H1 (cell line): Measurements from ENCODE around the gene PLXNA4. TPM values are rescaled to one million over a fixed set of nuclear protein-coding genes. Genes with fewer than 3 reads are reported as not detected.

Experiments used
- CTCF ChIA-PET: fragments of 300-600 bp; sonication (Branson Sonifier 250); formaldehyde crosslinking; loops from one replicate; lab custom pipeline; 2021; ENCODE audit not compliant: partially characterized antibody; lab: Charles Lee
- POLR2A ChIA-PET: fragments of 300-600 bp; sonication (Branson Sonifier 250); formaldehyde crosslinking; loops from one replicate; lab custom pipeline; 2021; ENCODE audit warnings: inconsistent platforms; ENCODE audit not compliant: partially characterized antibody; lab: Charles Lee
- DNase-seq, 2 experiments: peaks; one replicate each; pipeline versions ENCODE4 v3.0.0 to v3.0.0-alpha.2; 2010 to 2022; ENCODE audit warnings: low spot score in 2 of 2, low read depth in 1 of 2, mixed read lengths in 1 of 2
- FAIRE-seq: peaks from 2 replicates; lab custom pipeline; 2011; peaks lifted over from hg19 to GRCh38; lab: Jason Lieb, UNC
- H2AFZ ChIP-seq: 2 replicates; pipeline ENCODE4 v1.8.1; 2012; ENCODE audit warnings: low read length, inconsistent platforms
- H2AK5ac ChIP-seq: 2 replicates; pipeline ENCODE4 v1.6.1; 2013; ENCODE audit warnings: low read depth, low read length
- H2BK120ac ChIP-seq: replicated peaks from 2 replicates; pipeline ENCODE3; 2013; ENCODE audit warnings: low read depth, low read length, inconsistent platforms
- H2BK12ac ChIP-seq: 2 replicates; pipeline ENCODE4 v1.6.1; 2013; ENCODE audit warnings: low read depth, low read length
- H2BK15ac ChIP-seq: 2 replicates; pipeline ENCODE4 v1.6.1; 2013; ENCODE audit warnings: low read length
- H2BK20ac ChIP-seq: 2 replicates; pipeline ENCODE4 v1.6.1; 2013; ENCODE audit warnings: low read length
- H2BK5ac ChIP-seq: 2 replicates; pipeline ENCODE4 v1.6.1; 2013; ENCODE audit warnings: low read depth, low read length
- H3K14ac ChIP-seq: 2 replicates; pipeline ENCODE4 v1.6.1; 2013; ENCODE audit warnings: inconsistent platforms; ENCODE audit not compliant: insufficient read length
- H3K18ac ChIP-seq: 2 replicates; pipeline ENCODE4 v1.6.1; 2013; ENCODE audit warnings: low read length; ENCODE audit errors: extremely low read depth
- H3K23ac ChIP-seq: 2 replicates; pipeline ENCODE4 v1.6.1; 2013; ENCODE audit warnings: inconsistent platforms; ENCODE audit not compliant: insufficient read length
- H3K23me2 ChIP-seq: 2 replicates; pipeline ENCODE4 v1.6.1; 2013; ENCODE audit warnings: low read depth, low read length
- H3K27ac ChIP-seq: 2 replicates; pipeline ENCODE4 v1.6.1; 2011; ENCODE audit warnings: low read depth, low read length, inconsistent platforms
- H3K27me3 ChIP-seq, 4 experiments: replicated peaks in 1 of 4; 1 replicate in 1 of 4; 2 replicates in 3 of 4; pipeline versions ENCODE4 v1.6.1 to v1.8.1; 2011 to 2013; ENCODE audit warnings: low read length in 3 of 4, mild to moderate bottlenecking in 3 of 4, inconsistent platforms in 2 of 4, mixed read lengths in 2 of 4, moderate library complexity in 1 of 4; ENCODE audit not compliant: control insufficient read depth in 3 of 4, insufficient read depth in 3 of 4; ENCODE audit errors: extremely low read depth in 1 of 4
- H3K36me3 ChIP-seq, 4 experiments: 2 replicates each; pipeline versions ENCODE4 v1.6.1 to v1.8.1; 2011 to 2013; ENCODE audit warnings: mild to moderate bottlenecking in 4 of 4, low read length in 3 of 4, moderate library complexity in 2 of 4, control low read depth in 1 of 4, inconsistent platforms in 1 of 4; ENCODE audit not compliant: insufficient read depth in 4 of 4, control insufficient read depth in 2 of 4
- H3K4ac ChIP-seq: replicated peaks from 2 replicates; pipeline ENCODE3; 2013; ENCODE audit warnings: low read length, low read depth, mixed read lengths, inconsistent platforms; ENCODE audit not compliant: insufficient read length
- H3K4me1 ChIP-seq, 4 experiments: replicated peaks in 1 of 4; 1 replicate in 1 of 4; 2 replicates in 3 of 4; pipeline versions ENCODE4 v1.6.1 to v1.8.1; 2011 to 2013; ENCODE audit warnings: low read length in 3 of 4, inconsistent platforms in 2 of 4, mixed read lengths in 1 of 4; ENCODE audit not compliant: insufficient read depth in 4 of 4, control insufficient read depth in 3 of 4
- H3K4me2 ChIP-seq, 2 experiments: 2 replicates each; pipeline versions ENCODE4 v1.6.1 to v1.8.1; 2011 to 2013; ENCODE audit warnings: low read depth in 2 of 2, low read length in 2 of 2, control low read depth in 1 of 2, inconsistent platforms in 1 of 2, mild to moderate bottlenecking in 1 of 2; ENCODE audit not compliant: insufficient read depth in 1 of 2
- H3K4me3 ChIP-seq, 4 experiments: fragments of 200-600, 300-600 bp in 1 of 4; sonication (generic), shearing (Covaris generic), sonication (Bioruptor Twin) in 1 of 4; 2 replicates each; pipeline versions ENCODE4 v1.5.1 to v1.8.1; 2011 to 2016; ENCODE audit warnings: low read length in 4 of 4, low read depth in 3 of 4, control low read depth in 2 of 4, inconsistent platforms in 2 of 4, mild to moderate bottlenecking in 2 of 4, mixed read lengths in 1 of 4, moderate library complexity in 1 of 4; ENCODE audit not compliant: insufficient read depth in 2 of 4; ENCODE audit errors: extremely low read depth in 1 of 4
- H3K56ac ChIP-seq: replicated peaks from 2 replicates; pipeline ENCODE3; 2013; ENCODE audit warnings: low read depth, mild to moderate bottlenecking, mixed read lengths, low read length, inconsistent platforms; ENCODE audit not compliant: insufficient read length
- H3K79me1 ChIP-seq: 2 replicates; pipeline ENCODE4 v1.6.1; 2013; ENCODE audit warnings: low read depth, low read length, control low read depth
- H3K79me2 ChIP-seq, 2 experiments: 2 replicates each; pipeline versions ENCODE4 v1.6.1 to v1.8.1; 2012 to 2013; ENCODE audit warnings: low read length in 2 of 2, mild to moderate bottlenecking in 2 of 2, inconsistent platforms in 1 of 2; ENCODE audit not compliant: insufficient read depth in 2 of 2, control insufficient read depth in 1 of 2
- H3K9ac ChIP-seq, 4 experiments: replicated peaks in 1 of 4; 1 replicate in 1 of 4; 2 replicates in 3 of 4; pipeline versions ENCODE4 v1.6.1 to v1.8.1; 2011 to 2013; ENCODE audit warnings: low read depth in 3 of 4, low read length in 3 of 4, control low read depth in 2 of 4, mild to moderate bottlenecking in 2 of 4, moderate library complexity in 2 of 4, inconsistent platforms in 1 of 4; ENCODE audit errors: extremely low read depth in 1 of 4
- H3K9me3 ChIP-seq, 2 experiments: 2 replicates each; pipeline versions ENCODE4 v1.6.1 to v1.8.1; 2012 to 2013; ENCODE audit warnings: mild to moderate bottlenecking in 2 of 2, moderate library complexity in 2 of 2, control low read depth in 1 of 2, inconsistent platforms in 1 of 2, low read depth in 1 of 2, low read length in 1 of 2, mixed read lengths in 1 of 2; ENCODE audit not compliant: insufficient read depth in 2 of 2
- H4K20me1 ChIP-seq, 2 experiments: replicated peaks in 1 of 2; 2 replicates each; pipeline versions ENCODE3 to v1.8.1; 2011 to 2013; ENCODE audit warnings: inconsistent platforms in 2 of 2, low read length in 2 of 2, mild to moderate bottlenecking in 1 of 2; ENCODE audit not compliant: insufficient read depth in 2 of 2, control insufficient read depth in 1 of 2
- H4K5ac ChIP-seq: 2 replicates; pipeline ENCODE4 v1.6.1; 2013; ENCODE audit warnings: low read length, low read depth, mixed read lengths, inconsistent platforms; ENCODE audit not compliant: insufficient read length
- H4K8ac ChIP-seq: 2 replicates; pipeline ENCODE4 v1.8.0; 2013; ENCODE audit warnings: mild to moderate bottlenecking, moderate library complexity, low read length, inconsistent platforms; ENCODE audit not compliant: insufficient read depth; ENCODE audit errors: extremely low read depth
- H4K91ac ChIP-seq: replicated peaks from 2 replicates; pipeline ENCODE3; 2013; ENCODE audit warnings: low read length, mixed read lengths, inconsistent platforms; ENCODE audit not compliant: insufficient read length
- ASH2L ChIP-seq: fragments of 200-600, 300-600 bp; sonication (generic); IDR thresholded peaks from one replicate; pipeline ENCODE4 v1.7.1; 2017; ENCODE audit warnings: low read length
- BCL11A ChIP-seq, 2 experiments: IDR thresholded peaks; one replicate each; pipeline ENCODE4 v1.6.1; 2011; ENCODE audit warnings: low read depth in 2 of 2, low read length in 2 of 2, mild to moderate bottlenecking in 2 of 2
- BRCA1 ChIP-seq: IDR thresholded peaks from 2 replicates; pipeline ENCODE4 v1.6.1; 2012; ENCODE audit warnings: low read depth, low read length, improper control_type of control experiment
- EGR1 ChIP-seq: IDR thresholded peaks from 2 replicates; pipeline ENCODE4 v1.6.1; 2011; ENCODE audit warnings: low read depth, low read length, borderline replicate concordance
- EP300 ChIP-seq, 2 experiments: IDR thresholded peaks; 1 replicate in 1 of 2; 2 replicates in 1 of 2; pipeline ENCODE4 v1.6.1; 2011 to 2012; ENCODE audit warnings: low read depth in 2 of 2, low read length in 2 of 2, mild to moderate bottlenecking in 2 of 2, borderline replicate concordance in 1 of 2, inconsistent platforms in 1 of 2, moderate library complexity in 1 of 2
- EZH2 ChIP-seq: fragments of 200-600 bp; sonication (generic); IDR thresholded peaks from 2 replicates; pipeline ENCODE4 v1.7.1; 2012; ENCODE audit warnings: low read depth, mild to moderate bottlenecking, moderate library complexity, low read length, inconsistent platforms; ENCODE audit not compliant: severe bottlenecking
- JUN ChIP-seq: IDR thresholded peaks from 2 replicates; pipeline ENCODE4 v1.6.1; 2011; ENCODE audit warnings: low read depth, mild to moderate bottlenecking, improper control_type of control experiment, low read length
- JUND ChIP-seq: IDR thresholded peaks from 2 replicates; pipeline ENCODE4 v1.6.1; 2011; ENCODE audit warnings: mild to moderate bottlenecking, improper control_type of control experiment, low read length
- MAFK ChIP-seq: IDR thresholded peaks from 2 replicates; pipeline ENCODE4 v1.6.1; 2012; ENCODE audit warnings: low read depth, mild to moderate bottlenecking, improper control_type of control experiment, low read length
- NRF1 ChIP-seq: IDR thresholded peaks from 2 replicates; pipeline ENCODE4 v1.6.1; 2011; ENCODE audit warnings: mild to moderate bottlenecking, low read depth, low read length, improper control_type of control experiment
- POU5F1 ChIP-seq: IDR thresholded peaks from 2 replicates; pipeline ENCODE4 v1.6.1; 2011; ENCODE audit warnings: low read depth, mild to moderate bottlenecking, low read length, moderate library complexity
- RXRA ChIP-seq: IDR thresholded peaks from 2 replicates; pipeline ENCODE4 v1.6.1; 2011; ENCODE audit warnings: low read depth, mild to moderate bottlenecking, low read length, moderate library complexity; ENCODE audit not compliant: insufficient read depth
- SIRT6 ChIP-seq: IDR thresholded peaks from one replicate; pipeline ENCODE4 v1.7.1; 2012; ENCODE audit warnings: low read length, inconsistent platforms
- SUZ12 ChIP-seq: fragments of 200-600 bp; sonication (generic); IDR thresholded peaks from 2 replicates; pipeline ENCODE4 v1.6.1; 2012; ENCODE audit warnings: mild to moderate bottlenecking, inconsistent platforms, low read length, moderate library complexity, mixed read lengths
- TCF12 ChIP-seq: IDR thresholded peaks from 2 replicates; pipeline ENCODE4 v1.6.1; 2011; ENCODE audit warnings: low read depth, mild to moderate bottlenecking, low read length
- WGBS, 2 experiments: shearing (Covaris generic) in 1 of 2; methylation state at CpG; one replicate each; pipeline versions ENCODE4 v1.1.6 to v1.1.7; 2013 to 2015; ENCODE audit warnings: low lambda C conversion rate in 2 of 2, mixed read lengths in 2 of 2, inconsistent platforms in 1 of 2, low coverage in 1 of 2, missing lambda C conversion rate in 1 of 2; ENCODE audit not compliant: insufficient replicate concordance in 2 of 2, insufficient coverage in 1 of 2, insufficient read length in 1 of 2; ENCODE audit errors: extremely low coverage in 1 of 2, missing lambda C conversion rate in 1 of 2; 5-methylcytosine and 5-hydroxymethylcytosine counted together
- polyA plus RNA-seq, 7 experiments: library from polyadenylated mRNA; depleted of rRNA in 3 of 7; stranded (reverse) in 5 of 7; unstranded in 2 of 7; fragments of >200 nt in 5 of 7; fragments of 200-250 nt in 2 of 7; gene quantifications; 1 replicate in 5 of 7; 2 replicates in 1 of 7; 4 replicates in 1 of 7; pipeline versions ENCODE4 v1.2.1 to v1.2.3, GENCODE V29; 2011 to 2013; ENCODE audit warnings: missing spikeins in 2 of 7, mixed read lengths in 2 of 7
- total RNA-seq: library from RNA; stranded (reverse); fragmentation: NEBNext Ultra II Directional; extraction: Animal tissue kit (Norgen Biotek cat#: 25700); gene quantifications from 2 replicates; pipeline ENCODE4 v1.2.1, GENCODE V29; 2021

PLXNA4 gene
- total and polyA plus RNA-seq, 2 of the 8 experiments (the other 6 are each of a cell fraction or from before 2014, with no cell fraction given): 0.76 to 0.79 TPM

- H2BK20ac ChIP-seq: no peak overlapping the region
- no peaks in the 10 kb centered on the region for H3K79me1 ChIP-seq
- no peak overlapping the region for H2BK12ac ChIP-seq
- no peaks in the 10 kb centered on the region for H3K23me2 ChIP-seq
- H4K8ac ChIP-seq: no peak overlapping the region
- no peak overlapping the region for H3K27ac ChIP-seq
- H3K9me3 ChIP-seq: no peaks in the 10 kb centered on the region
- no peak overlapping the region for H3K9ac ChIP-seq
- no peak overlapping the region for H4K5ac ChIP-seq
- no peak for FAIRE-seq
- H3K4me3 ChIP-seq: no peak overlapping the region
- no peak overlapping the region for H3K4me2 ChIP-seq
- no peak overlapping the region for H2BK5ac ChIP-seq
- no peaks in the 10 kb centered on the region; a peak in 1 of 7 replicates for H3K4me1 ChIP-seq
- H4K20me1 ChIP-seq: no peaks in the 10 kb centered on the region
- H3K36me3 ChIP-seq: no peaks in the 10 kb centered on the region
- H4K91ac ChIP-seq: no peak overlapping the region
- H3K23ac ChIP-seq: no peak overlapping the region
- H3K18ac ChIP-seq: no peak overlapping the region
- CTCF ChIA-PET: interaction anchor here (1.3 kb wide), 1 partner anchor 49 kb away, joined by 3 read pairs; no protein-coding TSS in a partner anchor
- H2BK120ac ChIP-seq: no peak overlapping the region
- H2AFZ ChIP-seq: no peak overlapping the region
- H3K27me3 ChIP-seq: no peaks in the 10 kb centered on the region
- H3K14ac ChIP-seq: no peak overlapping the region
- no peaks in the 10 kb centered on the region for H3K79me2 ChIP-seq
- WGBS, 2 experiments: 81% methylated on average over 5 of the region's 11 CpGs; no CpG with 5 or more reads in 1 of the 2 experiments
- DNase-seq: no peak
- no peak overlapping the region for H3K4ac ChIP-seq
- POLR2A ChIA-PET: no interaction called here
- H2AK5ac ChIP-seq: no peak overlapping the region
- no peak overlapping the region for H3K56ac ChIP-seq
- no peak overlapping the region for H2BK15ac ChIP-seq
- TF ChIP-seq ASH2L (no peak), NRF1 (no peak), EGR1 (no peak), RXRA (no peak), BCL11A (IDR thresholded peaks at IDR 0.05; ENCODE audit: low read depth in 2 of 2, low read length in 2 of 2) (no peak), SUZ12 (no peak), EZH2 (no peak), JUND (no peak), TCF12 (no peak), EP300 (IDR thresholded peaks at IDR 0.05; ENCODE audit: borderline replicate concordance in 1 of 2, low read depth in 2 of 2, low read length in 2 of 2) (no peak), JUN (no peak), BRCA1 (no peak), SIRT6 (no peak), POU5F1 (no peak), MAFK (no peak)
These were observed 207.9 kb downstream of the PLXNA4 start for GRCh38 chr7:132368246-132368900.
